Measurements from ENCODE around the gene ZNF367. TPM values are rescaled to one million over a fixed set of nuclear protein-coding genes. Genes with fewer than 3 reads are reported as not detected.

ZNF367 gene
- total and polyA plus RNA-seq, 2 of the 4 experiments (the other 2 are of a cell fraction) = 1.1 to 2.7 TPM

DNA sequence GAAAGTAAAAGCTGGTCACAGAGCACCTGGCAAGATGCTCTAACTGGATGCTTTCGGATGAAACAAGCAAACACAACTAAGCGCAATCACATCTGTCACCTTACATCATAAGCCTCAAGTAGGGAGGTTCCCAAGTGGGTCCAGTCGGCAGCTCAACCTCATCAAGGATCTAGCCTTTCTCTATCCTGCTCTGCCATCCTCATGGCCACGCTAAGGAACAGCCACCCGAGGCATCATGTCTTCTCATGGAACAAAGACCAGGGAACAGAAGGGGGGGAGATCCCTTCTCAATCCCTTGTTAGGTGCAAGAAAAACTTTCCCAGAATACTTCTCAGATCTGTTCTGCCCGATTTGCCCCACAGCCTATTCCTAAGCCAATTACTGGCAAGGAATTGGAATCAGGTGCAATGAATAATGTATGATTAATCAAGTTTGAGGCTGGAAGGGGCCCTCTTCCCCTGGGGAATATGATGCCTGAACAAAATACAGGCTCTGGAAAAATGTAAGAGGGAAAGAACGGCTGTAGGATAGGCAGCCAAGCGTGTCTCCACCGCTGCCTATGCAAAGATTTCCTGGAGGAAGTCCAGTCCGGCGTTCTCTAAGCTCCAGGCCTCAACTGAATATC, 30.5 kb upstream of the ZNF367 start:
- H2BK5ac ChIP-seq (ENCODE audit: low read depth, low read length, poor library complexity, severe bottlenecking) = no peak overlapping the region
- no peaks in the 10 kb centered on the region for H3K36me3 ChIP-seq (ENCODE audit: control insufficient read depth, insufficient read depth, low read length)
- H2BK15ac ChIP-seq (ENCODE audit: low read depth, low read length) = no peak overlapping the region
- H2BK120ac ChIP-seq (ENCODE audit: low read depth, low read length) = no peak overlapping the region
- H2AK9ac ChIP-seq (replicated peaks; ENCODE audit: low read depth, low read length, poor library complexity) = no peak overlapping the region
- ATAC-seq (ENCODE audit: low read depth) = no peak
- peaks cover 5 to 25% of the 10 kb centered on the region in 2 experiments; a peak in 3 of 4 replicates for H3K79me1 ChIP-seq (ENCODE audit: low read depth in 1 of 2, low read length in 2 of 2)
- no peak overlapping the region for H4K8ac ChIP-seq (ENCODE audit: low read depth in 2 of 2, low read length in 2 of 2)
- H3K56ac ChIP-seq (ENCODE audit: extremely low read depth, insufficient read depth, low read length) = no peak overlapping the region
- H4K20me1 ChIP-seq (ENCODE audit: insufficient read depth, low read length) = peaks cover 6% of the 10 kb centered on the region; the same call in 1 of the 2 replicates
- no peak overlapping the region for H3K23ac ChIP-seq (ENCODE audit: low read depth, low read length)
- H4K5ac ChIP-seq (ENCODE audit: low read depth, low read length) = no peak overlapping the region
- H3K9me1 ChIP-seq (ENCODE audit: insufficient read depth, low read length) = peaks cover 10% of the 10 kb centered on the region
- no peak overlapping the region for H3K4me3 ChIP-seq (ENCODE audit: insufficient read depth, low read depth, low read length)
- H3K4ac ChIP-seq (ENCODE audit: low read depth, low read length) = no peak overlapping the region
- CTCF ChIA-PET = no interaction called here
- no peak overlapping the region for H2AFZ ChIP-seq (replicated peaks; ENCODE audit: low read length, poor library complexity)
- 93% methylated on average over 6 of the region's 11 CpGs; no CpG with 5 or more reads in 1 of the 2 experiments for WGBS, 2 experiments (ENCODE audit: extremely low coverage in 2 of 2, insufficient read length in 1 of 2)
- H3K27ac ChIP-seq (ENCODE audit: insufficient read depth, low read length) = no peak overlapping the region
- no peak overlapping the region; the same call in 1 of the 2 replicates for H4K91ac ChIP-seq (ENCODE audit: insufficient read depth, low read depth, low read length)
- H3K14ac ChIP-seq (replicated peaks; ENCODE audit: low read depth, low read length) = no peak overlapping the region
- H3K9ac ChIP-seq (ENCODE audit: low read depth, low read length) = no peak overlapping the region
- no peak overlapping the region for H2AK5ac ChIP-seq (ENCODE audit: low read depth, low read length)
- no peak for DNase-seq
- no peak overlapping the region for H2BK20ac ChIP-seq (ENCODE audit: low read depth, low read length)
- no peak for TF ChIP-seq MXI1 (IDR thresholded peaks at IDR 0.05; ENCODE audit: borderline replicate concordance, low read depth, low read length)
- no peak for TF ChIP-seq SMC3 (IDR thresholded peaks at IDR 0.05; ENCODE audit: low read depth, low read length)
- TF ChIP-seq CEBPB (IDR thresholded peaks at IDR 0.05; ENCODE audit: low read depth, low read length) = no peak
- TF ChIP-seq FOS (IDR thresholded peaks at IDR 0.05; ENCODE audit: low read depth, low read length) = no peak
- TF ChIP-seq RFX5 (IDR thresholded peaks at IDR 0.05; ENCODE audit: low read depth, low read length) = no peak
- TF ChIP-seq RAD21 (IDR thresholded peaks at IDR 0.05; ENCODE audit: low read length) = no peak
- TF ChIP-seq, protein P1, sequence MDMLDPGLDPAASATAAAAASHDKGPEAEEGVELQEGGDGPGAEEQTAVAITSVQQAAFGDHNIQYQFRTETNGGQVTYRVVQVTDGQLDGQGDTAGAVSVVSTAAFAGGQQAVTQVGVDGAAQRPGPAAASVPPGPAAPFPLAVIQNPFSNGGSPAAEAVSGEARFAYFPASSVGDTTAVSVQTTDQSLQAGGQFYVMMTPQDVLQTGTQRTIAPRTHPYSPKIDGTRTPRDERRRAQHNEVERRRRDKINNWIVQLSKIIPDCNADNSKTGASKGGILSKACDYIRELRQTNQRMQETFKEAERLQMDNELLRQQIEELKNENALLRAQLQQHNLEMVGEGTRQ (IDR thresholded peaks at IDR 0.05; ENCODE audit: low read depth, low read length) = no peak
- TF ChIP-seq CHD1 (IDR thresholded peaks at IDR 0.05; ENCODE audit: low read depth, low read length) = no peak
- no peak for TF ChIP-seq BHLHE40 (IDR thresholded peaks at IDR 0.05; ENCODE audit: low read depth, low read length)
- no peak for TF ChIP-seq RCOR1 (IDR thresholded peaks at IDR 0.05; ENCODE audit: insufficient replicate concordance, low read length)
- TF ChIP-seq, protein P2, sequence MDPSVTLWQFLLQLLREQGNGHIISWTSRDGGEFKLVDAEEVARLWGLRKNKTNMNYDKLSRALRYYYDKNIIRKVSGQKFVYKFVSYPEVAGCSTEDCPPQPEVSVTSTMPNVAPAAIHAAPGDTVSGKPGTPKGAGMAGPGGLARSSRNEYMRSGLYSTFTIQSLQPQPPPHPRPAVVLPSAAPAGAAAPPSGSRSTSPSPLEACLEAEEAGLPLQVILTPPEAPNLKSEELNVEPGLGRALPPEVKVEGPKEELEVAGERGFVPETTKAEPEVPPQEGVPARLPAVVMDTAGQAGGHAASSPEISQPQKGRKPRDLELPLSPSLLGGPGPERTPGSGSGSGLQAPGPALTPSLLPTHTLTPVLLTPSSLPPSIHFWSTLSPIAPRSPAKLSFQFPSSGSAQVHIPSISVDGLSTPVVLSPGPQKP (IDR thresholded peaks at IDR 0.05; ENCODE audit: borderline replicate concordance, low read depth, low read length) = no peak
- TF ChIP-seq MAZ (IDR thresholded peaks at IDR 0.05; ENCODE audit: borderline replicate concordance, low read depth, low read length) = no peak
- no peak for TF ChIP-seq POLR2A (IDR thresholded peaks at IDR 0.05; ENCODE audit: low read depth, low read length)
- no peak for TF ChIP-seq NFE2L2 (IDR thresholded peaks at IDR 0.05; ENCODE audit: low read depth, low read length)
- TF ChIP-seq, protein P3, sequence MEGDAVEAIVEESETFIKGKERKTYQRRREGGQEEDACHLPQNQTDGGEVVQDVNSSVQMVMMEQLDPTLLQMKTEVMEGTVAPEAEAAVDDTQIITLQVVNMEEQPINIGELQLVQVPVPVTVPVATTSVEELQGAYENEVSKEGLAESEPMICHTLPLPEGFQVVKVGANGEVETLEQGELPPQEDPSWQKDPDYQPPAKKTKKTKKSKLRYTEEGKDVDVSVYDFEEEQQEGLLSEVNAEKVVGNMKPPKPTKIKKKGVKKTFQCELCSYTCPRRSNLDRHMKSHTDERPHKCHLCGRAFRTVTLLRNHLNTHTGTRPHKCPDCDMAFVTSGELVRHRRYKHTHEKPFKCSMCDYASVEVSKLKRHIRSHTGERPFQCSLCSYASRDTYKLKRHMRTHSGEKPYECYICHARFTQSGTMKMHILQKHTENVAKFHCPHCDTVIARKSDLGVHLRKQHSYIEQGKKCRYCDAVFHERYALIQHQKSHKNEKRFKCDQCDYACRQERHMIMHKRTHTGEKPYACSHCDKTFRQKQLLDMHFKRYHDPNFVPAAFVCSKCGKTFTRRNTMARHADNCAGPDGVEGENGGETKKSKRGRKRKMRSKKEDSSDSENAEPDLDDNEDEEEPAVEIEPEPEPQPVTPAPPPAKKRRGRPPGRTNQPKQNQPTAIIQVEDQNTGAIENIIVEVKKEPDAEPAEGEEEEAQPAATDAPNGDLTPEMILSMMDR (conservative IDR thresholded peaks at IDR 0.05; ENCODE audit: low read depth, low read length) = no peak
- TF ChIP-seq MAFK (IDR thresholded peaks at IDR 0.05; ENCODE audit: low read depth, low read length) = no peak
- H3K4me2 ChIP-seq (ENCODE audit: low read depth, low read length) = no peak overlapping the region
- H3K9me3 ChIP-seq (ENCODE audit: control insufficient read depth, insufficient read depth, low read length) = no peaks in the 10 kb centered on the region
- no peaks in the 10 kb centered on the region for H3K27me3 ChIP-seq (ENCODE audit: control insufficient read depth, insufficient read depth, low read length)
- no TSS peak for BruUV-seq (replicated peaks)
- dilution Hi-C loops (cut with HindIII; ENCODE audit: low sequenced_read_pairs, unreplicated experiment) (no loop called here), in situ Hi-C loops (cut with MboI; ENCODE audit: low sequenced_read_pairs) (no loop called here), intact Hi-C loops (cut with micrococcal nuclease) (no loop called here)
- H3K4me1 ChIP-seq (ENCODE audit: control insufficient read depth, insufficient read depth, low read length) = peaks cover 5% of the 10 kb centered on the region; the same call in 1 of the 2 replicates
- H3K18ac ChIP-seq (ENCODE audit: low read depth, low read length) = no peak overlapping the region
- POLR2A ChIA-PET (ENCODE audit: unreplicated experiment) = no interaction called here

All from IMR-90 (cell line).